Kidney (tissue), 14 donors: ENCODE data around the gene SOCS7. TPM values are rescaled to one million over a fixed set of nuclear protein-coding genes. Genes with fewer than 3 reads are reported as not detected.

Experiments
- DNase-seq, 5 donors: peaks; one replicate each; pipeline ENCODE4 v3.0.0-alpha.2; 2013 to 2020
- FAIRE-seq: peaks from 2 replicates; lab custom pipeline; 2012; peaks lifted over from hg19 to GRCh38; lab: Jason Lieb, UNC
- H3K27ac ChIP-seq, 2 donors: one replicate each; pipeline ENCODE4 v1.7.0; 2013; ENCODE audit warnings: low read depth in 2 of 2, low read length in 2 of 2, inconsistent platforms in 1 of 2
- H3K27me3 ChIP-seq: one replicate; pipeline ENCODE4 v1.7.1; 2013; ENCODE audit warnings: low read length, inconsistent platforms; ENCODE audit not compliant: control insufficient read depth, insufficient read depth
- H3K36me3 ChIP-seq, 3 donors: one replicate each; pipeline versions ENCODE4 v1.7.0 to v1.7.1; 2013; ENCODE audit warnings: low read length in 3 of 3, control low read depth in 1 of 3, inconsistent platforms in 1 of 3; ENCODE audit not compliant: insufficient read depth in 3 of 3, control insufficient read depth in 2 of 3
- H3K4me1 ChIP-seq, 3 donors: one replicate each; pipeline versions ENCODE4 v1.7.0 to v1.7.1; 2013; ENCODE audit warnings: low read length in 3 of 3, inconsistent platforms in 1 of 3, low read depth in 1 of 3; ENCODE audit not compliant: control insufficient read depth in 2 of 3, insufficient read depth in 2 of 3
- H3K4me3 ChIP-seq, 3 donors: one replicate each; pipeline versions ENCODE4 v1.7.0 to v1.8.1; 2013; ENCODE audit warnings: low read length in 3 of 3, control low read depth in 1 of 3, inconsistent platforms in 1 of 3
- H3K9ac ChIP-seq, 3 donors: one replicate each; pipeline versions ENCODE4 v1.7.0 to v1.7.1; 2013; ENCODE audit warnings: low read length in 3 of 3, control low read depth in 1 of 3, inconsistent platforms in 1 of 3
- H3K9me3 ChIP-seq, 3 donors: one replicate each; pipeline versions ENCODE4 v1.7.0 to v1.7.1; 2013; ENCODE audit warnings: low read length in 3 of 3, control low read depth in 1 of 3, inconsistent platforms in 1 of 3; ENCODE audit not compliant: control insufficient read depth in 2 of 3, insufficient read depth in 1 of 3
- intact Hi-C: fragments of 100-400 bp; cut with DNase I; formaldehyde crosslinking; loops from one replicate; pipeline ENCODE4 v1.11.1; 2022
- polyA plus RNA-seq: library from polyadenylated mRNA; stranded (reverse); fragments of 350-450 nt; fragmentation: Illumina TruSeq; extraction: RNeasy Lipid Tissue Mini Kit (QIAGEN cat#74804); gene quantifications from one replicate; pipeline ENCODE4 v1.2.3, GENCODE V29; 2014; ENCODE audit warnings: low read depth, low replicate concordance; ENCODE audit not compliant: insufficient read depth
- total RNA-seq: library from RNA; stranded (reverse); fragmentation: NEBNext Ultra II Directional; extraction: Animal tissue kit (Norgen Biotek cat#: 25700); gene quantifications from one replicate; pipeline ENCODE4 v1.2.1, GENCODE V29; 2021
- TF ChIP-seq, protein P1 (sequence below): IDR thresholded peaks from 3 replicates; pipeline ENCODE4 v1.5.1; 2012; ENCODE audit warnings: mild to moderate bottlenecking, moderate library complexity, borderline replicate concordance; ENCODE audit not compliant: insufficient read depth; ENCODE audit errors: extremely low read depth
- donor health status: control.
- donor health status: control.
- donor health status: control.
- donor health status: control.
- donor health status: control.
- donor health status: DM: yes; HTN: yes; CAD: no.
- donor health status: Normal renal cell carcinoma (clear cell type).

Gene SOCS7
- total and polyA plus RNA-seq, 2 donors from 2014 or later, result 2.7 to 18.7 TPM

DNA sequence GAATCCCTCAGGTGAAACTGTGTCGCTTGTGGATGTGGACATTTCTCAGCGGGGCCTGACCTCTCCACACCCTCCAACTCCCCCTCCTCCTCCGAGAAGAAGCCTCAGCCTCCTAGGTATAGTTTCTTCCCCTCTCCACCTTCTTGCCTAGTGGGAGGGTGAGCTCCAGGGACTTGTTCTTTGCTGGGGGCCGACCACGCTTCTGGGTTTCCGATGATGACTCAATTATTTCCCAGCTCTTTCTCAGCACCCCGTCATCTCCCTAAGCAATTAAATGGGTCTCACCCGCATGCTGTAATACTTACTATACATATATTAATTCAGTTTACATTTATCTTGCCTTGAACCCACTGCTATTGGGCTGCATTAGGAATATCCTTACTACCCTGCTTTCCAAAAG lies 13.1 kb downstream of the SOCS7 start:
- FAIRE-seq (no peak), DNase-seq (no peak)
- H3K27me3 ChIP-seq, result no peaks in the 10 kb centered on the region
- peaks cover 6 to 30% (median 18%) of the 10 kb centered on the region in 3 donors for H3K36me3 ChIP-seq
- no peaks in the 10 kb centered on the region for H3K9me3 ChIP-seq
- H3K4me3 ChIP-seq, result no peak overlapping the region
- H3K9ac ChIP-seq, result no peak overlapping the region
- peaks cover 0 to 6% (median 6%) of the 10 kb centered on the region in 3 donors for H3K4me1 ChIP-seq
- intact Hi-C loops, result no loop called here
- TF ChIP-seq, protein P1, sequence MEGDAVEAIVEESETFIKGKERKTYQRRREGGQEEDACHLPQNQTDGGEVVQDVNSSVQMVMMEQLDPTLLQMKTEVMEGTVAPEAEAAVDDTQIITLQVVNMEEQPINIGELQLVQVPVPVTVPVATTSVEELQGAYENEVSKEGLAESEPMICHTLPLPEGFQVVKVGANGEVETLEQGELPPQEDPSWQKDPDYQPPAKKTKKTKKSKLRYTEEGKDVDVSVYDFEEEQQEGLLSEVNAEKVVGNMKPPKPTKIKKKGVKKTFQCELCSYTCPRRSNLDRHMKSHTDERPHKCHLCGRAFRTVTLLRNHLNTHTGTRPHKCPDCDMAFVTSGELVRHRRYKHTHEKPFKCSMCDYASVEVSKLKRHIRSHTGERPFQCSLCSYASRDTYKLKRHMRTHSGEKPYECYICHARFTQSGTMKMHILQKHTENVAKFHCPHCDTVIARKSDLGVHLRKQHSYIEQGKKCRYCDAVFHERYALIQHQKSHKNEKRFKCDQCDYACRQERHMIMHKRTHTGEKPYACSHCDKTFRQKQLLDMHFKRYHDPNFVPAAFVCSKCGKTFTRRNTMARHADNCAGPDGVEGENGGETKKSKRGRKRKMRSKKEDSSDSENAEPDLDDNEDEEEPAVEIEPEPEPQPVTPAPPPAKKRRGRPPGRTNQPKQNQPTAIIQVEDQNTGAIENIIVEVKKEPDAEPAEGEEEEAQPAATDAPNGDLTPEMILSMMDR, result no peak
- no peak overlapping the region for H3K27ac ChIP-seq

DNA sequence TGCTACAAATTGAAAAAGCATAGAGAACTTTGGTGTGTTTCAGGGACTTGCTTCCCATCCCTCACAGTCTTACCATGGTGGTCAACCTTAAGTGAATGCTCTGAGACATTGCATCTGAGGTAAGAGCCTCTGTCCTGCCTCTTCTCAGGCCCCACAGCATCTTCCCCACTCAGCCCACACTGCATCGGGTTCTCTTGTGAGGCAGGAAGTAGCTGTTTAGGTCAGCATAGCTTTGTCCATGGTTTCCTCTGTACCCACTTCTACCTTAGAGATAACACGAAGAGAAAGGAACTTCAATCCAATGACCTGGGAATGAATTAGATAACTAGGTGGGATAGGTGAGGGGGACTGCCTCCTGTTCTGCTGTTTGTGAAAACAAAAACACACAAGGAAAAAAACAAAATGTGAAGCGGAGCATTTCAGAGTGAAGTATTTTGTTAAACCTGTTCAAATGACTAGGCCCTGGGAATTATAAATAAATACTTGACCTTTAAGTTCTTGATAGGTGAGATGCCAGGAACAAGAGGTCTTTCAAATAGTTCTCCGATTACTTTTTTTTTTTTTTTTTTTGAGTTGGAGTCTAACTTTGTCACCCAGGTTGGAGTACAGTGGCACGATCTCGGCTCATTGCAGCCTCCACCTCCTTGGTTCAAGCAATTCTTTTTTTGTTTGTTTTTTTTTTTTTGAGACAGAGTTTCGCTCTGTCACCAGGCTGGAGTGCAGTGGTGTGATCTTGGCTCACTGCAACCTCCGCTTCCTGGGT lies 17.7 kb downstream of the SOCS7 start:
- H3K4me3 ChIP-seq, result no peak overlapping the region
- intact Hi-C loops, result no loop called here
- H3K4me1 ChIP-seq, result no peaks in the 10 kb centered on the region
- TF ChIP-seq, protein P1, result no peak
- no peak for FAIRE-seq
- DNase-seq, result no peak
- peaks cover 6 to 38% (median 13%) of the 10 kb centered on the region in 3 donors for H3K36me3 ChIP-seq
- no peaks in the 10 kb centered on the region for H3K9me3 ChIP-seq
- H3K27me3 ChIP-seq, result no peaks in the 10 kb centered on the region
- no peak overlapping the region for H3K27ac ChIP-seq
- H3K9ac ChIP-seq, result no peak overlapping the region

DNA sequence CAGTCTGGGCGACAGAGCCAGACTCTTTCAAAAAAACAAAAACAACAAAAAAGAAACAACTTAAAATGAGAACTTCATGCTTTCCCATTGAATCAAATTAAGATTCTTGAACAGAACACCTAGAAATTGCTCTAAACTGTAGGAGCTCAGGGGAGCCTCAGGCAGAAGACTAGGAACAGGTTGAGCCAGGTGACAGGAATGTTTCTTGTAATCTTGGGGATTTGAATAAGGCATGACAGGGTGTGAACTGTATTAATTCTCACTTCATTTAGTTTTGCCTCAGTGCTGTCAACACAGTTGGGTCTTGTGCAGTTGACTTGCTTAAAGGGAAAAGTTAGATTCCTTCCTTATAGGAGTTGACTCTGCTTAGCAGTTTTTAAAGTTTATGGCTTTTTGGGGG lies 27.8 kb downstream of the SOCS7 start:
- DNase-seq, result no peak
- H3K36me3 ChIP-seq, result peaks cover 0 to 12% (median 5%) of the 10 kb centered on the region in 3 donors
- TF ChIP-seq, protein P1, result no peak
- H3K9ac ChIP-seq, result no peak overlapping the region
- H3K27ac ChIP-seq, result no peak overlapping the region
- H3K4me3 ChIP-seq, result no peak overlapping the region
- no peak for FAIRE-seq
- H3K9me3 ChIP-seq, result no peaks in the 10 kb centered on the region
- H3K27me3 ChIP-seq, result no peaks in the 10 kb centered on the region
- H3K4me1 ChIP-seq, result peaks cover 0 to 2% (median 0%) of the 10 kb centered on the region in 3 donors
- intact Hi-C loops, result no loop called here

DNA sequence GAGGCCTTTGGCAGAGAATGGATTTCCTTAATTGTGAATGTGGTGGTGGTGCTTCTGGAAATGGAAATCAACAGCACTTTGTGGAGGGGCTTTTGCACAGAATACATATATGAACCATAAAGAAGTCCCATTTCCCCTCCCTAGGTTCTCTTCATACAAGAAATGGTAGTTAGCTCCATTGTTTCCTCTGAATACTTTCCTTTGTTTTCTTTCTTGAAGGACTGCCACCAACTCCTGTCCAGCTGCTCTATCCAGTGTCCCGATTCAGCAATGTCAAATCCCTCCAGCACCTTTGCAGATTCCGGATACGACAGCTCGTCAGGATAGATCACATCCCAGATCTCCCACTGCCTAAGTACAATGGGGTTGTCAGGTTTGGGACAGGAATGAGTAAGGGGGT lies 43.4 kb downstream of the SOCS7 start:
- Histone ChIP-seq H3K36me3 (peaks cover 2 to 40% (median 28%) of the 10 kb centered on the region in 3 donors), H3K27ac (no peak overlapping the region), H3K4me1 (no peaks in the 10 kb centered on the region), H3K27me3 (no peaks in the 10 kb centered on the region), H3K4me3 (no peak overlapping the region), H3K9ac (no peak overlapping the region), H3K9me3 (no peaks in the 10 kb centered on the region)
- DNase-seq (no peak), FAIRE-seq (no peak)
- TF ChIP-seq, protein P1, result no peak
- intact Hi-C loops, result no loop called here
